Kidney epithelial cell (primary cell): ENCODE results near the gene CFAP97. TPM values are rescaled to one million over a fixed set of nuclear protein-coding genes. Genes with fewer than 3 reads are reported as not detected.
A peak's percentile ranks its signal among the peaks of the same experiment; 100 is the strongest.

Source experiments
- DNase-seq: peaks from one replicate; pipeline ENCODE4 v3.0.0-alpha.2; 2010; ENCODE audit warnings: low read depth
- H3K27me3 ChIP-seq: 2 replicates; pipeline ENCODE4 v1.6.0; 2011; ENCODE audit warnings: low read length; ENCODE audit not compliant: control insufficient read depth, insufficient read depth
- H3K36me3 ChIP-seq: 2 replicates; pipeline ENCODE4 v1.5.1; 2011; ENCODE audit warnings: low read length; ENCODE audit not compliant: control insufficient read depth, insufficient read depth
- H3K4me3 ChIP-seq: 2 replicates; pipeline ENCODE4 v1.5.1; 2011; ENCODE audit warnings: low read depth, mild to moderate bottlenecking, control low read depth, low read length
- CTCF ChIP-seq: IDR thresholded peaks from 2 replicates; pipeline ENCODE4 v1.5.1; 2011; ENCODE audit warnings: mild to moderate bottlenecking, moderate library complexity, low read length, control low read depth, inconsistent platforms; ENCODE audit not compliant: insufficient read depth, poor library complexity, severe bottlenecking
- total RNA-seq: library from RNA; depleted of rRNA; stranded (reverse); fragments of >200 nt; gene quantifications from 2 replicates; pipeline ENCODE4 v1.2.3, GENCODE V29; 2015

The CFAP97 gene
- total RNA-seq, 1 donor from 2014 or later = 31.2 TPM

- TF ChIP-seq CTCF = no peak
- no peaks in the 10 kb centered on the region for H3K27me3 ChIP-seq
- no peak overlapping the region for H3K4me3 ChIP-seq
- no peaks in the 10 kb centered on the region for H3K36me3 ChIP-seq
- DNase-seq = no peak
Observed at GRCh38 chr4:185227713-185228278, 24.0 kb upstream of the CFAP97 start.

GRCh38 chr4:185227131-185227551 lies 23.3 kb upstream of the CFAP97 start:
- no peak for DNase-seq
- Histone ChIP-seq H3K4me3 (no peak overlapping the region), H3K27me3 (no peaks in the 10 kb centered on the region), H3K36me3 (no peaks in the 10 kb centered on the region)
- peak; percentile 46 for TF ChIP-seq CTCF

- Histone ChIP-seq H3K27me3 (no peaks in the 10 kb centered on the region), H3K4me3 (no peak overlapping the region), H3K36me3 (no peaks in the 10 kb centered on the region)
- TF ChIP-seq CTCF = no peak
- no peak for DNase-seq
Observed at GRCh38 chr4:185225940-185226339, 22.1 kb upstream of the CFAP97 start.

GRCh38 chr4:185224597-185224996 lies 20.8 kb upstream of the CFAP97 start:
- TF ChIP-seq CTCF = no peak
- DNase-seq = no peak
- no peaks in the 10 kb centered on the region for H3K27me3 ChIP-seq
- no peak overlapping the region for H3K4me3 ChIP-seq
- no peaks in the 10 kb centered on the region for H3K36me3 ChIP-seq

GRCh38 chr4:185222598-185222997 lies 18.8 kb upstream of the CFAP97 start:
- DNase-seq = no peak
- Histone ChIP-seq H3K27me3 (no peaks in the 10 kb centered on the region), H3K4me3 (no peak overlapping the region), H3K36me3 (no peaks in the 10 kb centered on the region)
- TF ChIP-seq CTCF = no peak

- Histone ChIP-seq H3K4me3 (no peak overlapping the region), H3K27me3 (no peaks in the 10 kb centered on the region), H3K36me3 (no peaks in the 10 kb centered on the region)
- DNase-seq = no peak
- TF ChIP-seq CTCF = no peak
Observed at GRCh38 chr4:185221912-185222311, 18.1 kb upstream of the CFAP97 start.
